Caco-2 (cell line): ENCODE measurements around the gene PTPN3. TPM values are rescaled to one million over a fixed set of nuclear protein-coding genes. Genes with fewer than 3 reads are reported as not detected.

ENCODE experiments used
- BruUV-seq: library from RNA; stranded (reverse); fragments of 400-500 nt; replicated peaks from 2 replicates; lab custom pipeline; 2021; lab: Mats Ljungman, UMichigan
- CTCF ChIA-PET: fragments of 300-600 bp; sonication (Branson Sonifier 250); formaldehyde crosslinking; loops from one replicate; lab custom pipeline; 2022; ENCODE audit warnings: antibody characterized with exemption; lab: Charles Lee
- POLR2A ChIA-PET: fragments of 300-600 bp; sonication (Branson Sonifier 250); formaldehyde crosslinking; loops from one replicate; lab custom pipeline; 2022; ENCODE audit warnings: antibody characterized with exemption; lab: Charles Lee
- DNase-seq, 2 experiments: peaks; one replicate each; pipeline versions ENCODE4 v3.0.0 to v3.0.0-alpha.2; 2020 to 2022
- H3K27me3 ChIP-seq: replicated peaks from 2 replicates; pipeline ENCODE4 v1.6.0; 2011; ENCODE audit warnings: low read length; ENCODE audit not compliant: control insufficient read depth, insufficient read depth
- H3K36me3 ChIP-seq: 2 replicates; pipeline ENCODE4 v1.5.1; 2011; ENCODE audit warnings: low read length; ENCODE audit not compliant: control insufficient read depth, insufficient read depth
- H3K4me1 ChIP-seq: fragments of 250-450 bp; sonication (Bioruptor Pico); 2 replicates; pipeline ENCODE4 v1.5.1; 2020; ENCODE audit warnings: mild to moderate bottlenecking
- H3K4me3 ChIP-seq: 2 replicates; pipeline ENCODE4 v1.5.1; 2011; ENCODE audit warnings: low read depth, mild to moderate bottlenecking, control low read depth, low read length
- H3K9me3 ChIP-seq: fragments of 250-450 bp; sonication (Bioruptor Pico); 2 replicates; pipeline ENCODE4 v1.5.1; 2020; ENCODE audit warnings: mild to moderate bottlenecking, moderate library complexity
- H3K27ac Mint-ChIP-seq: one replicate; pipeline ENCODE4 v1.8.0; 2022; ENCODE audit warnings: mixed read lengths; ENCODE audit not compliant: unreplicated experiment
- H3K27me3 Mint-ChIP-seq: one replicate; pipeline ENCODE4 v1.8.0; 2022; ENCODE audit warnings: mixed read lengths; ENCODE audit not compliant: insufficient read depth, unreplicated experiment
- H3K36me3 Mint-ChIP-seq: one replicate; pipeline ENCODE4 v1.8.0; 2022; ENCODE audit warnings: mild to moderate bottlenecking, mixed read lengths; ENCODE audit not compliant: insufficient read depth, unreplicated experiment
- H3K4me1 Mint-ChIP-seq: one replicate; pipeline ENCODE4 v1.8.0; 2022; ENCODE audit warnings: low read depth, mixed read lengths; ENCODE audit not compliant: unreplicated experiment
- H3K4me3 Mint-ChIP-seq: one replicate; pipeline ENCODE4 v1.8.0; 2022; ENCODE audit warnings: mild to moderate bottlenecking, moderate library complexity, mixed read lengths; ENCODE audit not compliant: unreplicated experiment
- H3K9me3 Mint-ChIP-seq: one replicate; pipeline ENCODE4 v1.8.0; 2022; ENCODE audit warnings: mixed read lengths; ENCODE audit not compliant: unreplicated experiment
- intact Hi-C: fragments of 100-400 bp; cut with micrococcal nuclease; formaldehyde crosslinking; loops from one replicate; pipeline ENCODE4 v1.10.0; 2022; ENCODE audit not compliant: unreplicated experiment
- total RNA-seq: library from RNA; stranded (reverse); gene quantifications from 2 replicates; pipeline ENCODE4 v1.2.3, GENCODE V29; 2022
- TF ChIP-seq, protein P1 (sequence below), 2 experiments: fragments of 200-600 bp in 1 of 2; IDR thresholded peaks; 1 replicate in 1 of 2; 2 replicates in 1 of 2; pipeline versions ENCODE4 v1.5.1 to v1.8.0; 2011 to 2022; ENCODE audit warnings: antibody characterized with exemption in 1 of 2, control low read depth in 1 of 2, inconsistent platforms in 1 of 2, low read depth in 1 of 2, low read length in 1 of 2, mild to moderate bottlenecking in 1 of 2, moderate library complexity in 1 of 2; ENCODE audit not compliant: insufficient read depth in 1 of 2, severe bottlenecking in 1 of 2, unreplicated experiment in 1 of 2

The PTPN3 gene
- total RNA-seq, 1 experiment from 2014 or later: 12.4 TPM

DNA sequence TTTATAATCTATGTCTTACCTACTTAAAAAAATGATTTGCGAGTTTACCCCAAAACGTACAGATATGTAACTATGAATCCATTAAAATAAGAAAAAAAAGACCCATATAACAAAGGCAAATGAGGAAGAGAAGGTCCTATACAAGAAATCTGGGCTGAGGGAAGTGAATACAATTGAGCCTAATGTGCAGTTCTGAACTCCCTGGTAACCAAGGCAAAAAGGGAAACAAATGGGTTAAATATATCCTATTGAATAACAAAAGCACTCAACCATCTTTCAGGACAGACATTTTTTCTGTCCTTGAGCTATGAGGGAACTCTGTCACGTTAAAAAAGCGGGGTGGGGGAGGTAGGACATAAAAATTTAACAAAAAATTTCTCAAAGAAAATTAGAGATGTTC lies 78.6 kb downstream of the PTPN3 start:
- Histone ChIP-seq H3K36me3 (no peaks in the 10 kb centered on the region), H3K4me3 (no peak overlapping the region), H3K4me1 (no peaks in the 10 kb centered on the region), H3K9me3 (no peaks in the 10 kb centered on the region), H3K27me3 (no peaks in the 10 kb centered on the region)
- Mint-ChIP-seq H3K9me3 (no peaks in the 10 kb centered on the region), H3K4me1 (no peaks in the 10 kb centered on the region), H3K4me3 (no peak overlapping the region), H3K27me3 (no peaks in the 10 kb centered on the region), H3K27ac (no peak overlapping the region), H3K36me3 (peaks cover 6% of the 10 kb centered on the region)
- intact Hi-C loops: no loop called here
- no TSS peak for BruUV-seq
- CTCF ChIA-PET: no interaction called here
- no peak for DNase-seq
- TF ChIP-seq, protein P1, sequence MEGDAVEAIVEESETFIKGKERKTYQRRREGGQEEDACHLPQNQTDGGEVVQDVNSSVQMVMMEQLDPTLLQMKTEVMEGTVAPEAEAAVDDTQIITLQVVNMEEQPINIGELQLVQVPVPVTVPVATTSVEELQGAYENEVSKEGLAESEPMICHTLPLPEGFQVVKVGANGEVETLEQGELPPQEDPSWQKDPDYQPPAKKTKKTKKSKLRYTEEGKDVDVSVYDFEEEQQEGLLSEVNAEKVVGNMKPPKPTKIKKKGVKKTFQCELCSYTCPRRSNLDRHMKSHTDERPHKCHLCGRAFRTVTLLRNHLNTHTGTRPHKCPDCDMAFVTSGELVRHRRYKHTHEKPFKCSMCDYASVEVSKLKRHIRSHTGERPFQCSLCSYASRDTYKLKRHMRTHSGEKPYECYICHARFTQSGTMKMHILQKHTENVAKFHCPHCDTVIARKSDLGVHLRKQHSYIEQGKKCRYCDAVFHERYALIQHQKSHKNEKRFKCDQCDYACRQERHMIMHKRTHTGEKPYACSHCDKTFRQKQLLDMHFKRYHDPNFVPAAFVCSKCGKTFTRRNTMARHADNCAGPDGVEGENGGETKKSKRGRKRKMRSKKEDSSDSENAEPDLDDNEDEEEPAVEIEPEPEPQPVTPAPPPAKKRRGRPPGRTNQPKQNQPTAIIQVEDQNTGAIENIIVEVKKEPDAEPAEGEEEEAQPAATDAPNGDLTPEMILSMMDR (IDR thresholded peaks at IDR 0.05; ENCODE audit: insufficient read depth in 1 of 2, low read depth in 1 of 2, low read length in 1 of 2, severe bottlenecking in 1 of 2, unreplicated experiment in 1 of 2): no peak
- POLR2A ChIA-PET: no interaction called here

GRCh38 chr9:109418827-109419226 lies 79.3 kb downstream of the PTPN3 start:
- Histone ChIP-seq H3K9me3 (no peaks in the 10 kb centered on the region), H3K27me3 (no peaks in the 10 kb centered on the region), H3K4me1 (no peaks in the 10 kb centered on the region), H3K4me3 (no peak overlapping the region), H3K36me3 (no peaks in the 10 kb centered on the region)
- Mint-ChIP-seq H3K9me3 (no peaks in the 10 kb centered on the region), H3K27ac (no peak overlapping the region), H3K36me3 (peaks cover 6% of the 10 kb centered on the region), H3K4me1 (no peaks in the 10 kb centered on the region), H3K27me3 (no peaks in the 10 kb centered on the region), H3K4me3 (no peak overlapping the region)
- intact Hi-C loops: no loop called here
- POLR2A ChIA-PET: no interaction called here
- CTCF ChIA-PET: no interaction called here
- TF ChIP-seq, protein P1 (IDR thresholded peaks at IDR 0.05; ENCODE audit: insufficient read depth in 1 of 2, low read depth in 1 of 2, low read length in 1 of 2, severe bottlenecking in 1 of 2, unreplicated experiment in 1 of 2): no peak
- DNase-seq: no peak
- BruUV-seq: no TSS peak

DNA sequence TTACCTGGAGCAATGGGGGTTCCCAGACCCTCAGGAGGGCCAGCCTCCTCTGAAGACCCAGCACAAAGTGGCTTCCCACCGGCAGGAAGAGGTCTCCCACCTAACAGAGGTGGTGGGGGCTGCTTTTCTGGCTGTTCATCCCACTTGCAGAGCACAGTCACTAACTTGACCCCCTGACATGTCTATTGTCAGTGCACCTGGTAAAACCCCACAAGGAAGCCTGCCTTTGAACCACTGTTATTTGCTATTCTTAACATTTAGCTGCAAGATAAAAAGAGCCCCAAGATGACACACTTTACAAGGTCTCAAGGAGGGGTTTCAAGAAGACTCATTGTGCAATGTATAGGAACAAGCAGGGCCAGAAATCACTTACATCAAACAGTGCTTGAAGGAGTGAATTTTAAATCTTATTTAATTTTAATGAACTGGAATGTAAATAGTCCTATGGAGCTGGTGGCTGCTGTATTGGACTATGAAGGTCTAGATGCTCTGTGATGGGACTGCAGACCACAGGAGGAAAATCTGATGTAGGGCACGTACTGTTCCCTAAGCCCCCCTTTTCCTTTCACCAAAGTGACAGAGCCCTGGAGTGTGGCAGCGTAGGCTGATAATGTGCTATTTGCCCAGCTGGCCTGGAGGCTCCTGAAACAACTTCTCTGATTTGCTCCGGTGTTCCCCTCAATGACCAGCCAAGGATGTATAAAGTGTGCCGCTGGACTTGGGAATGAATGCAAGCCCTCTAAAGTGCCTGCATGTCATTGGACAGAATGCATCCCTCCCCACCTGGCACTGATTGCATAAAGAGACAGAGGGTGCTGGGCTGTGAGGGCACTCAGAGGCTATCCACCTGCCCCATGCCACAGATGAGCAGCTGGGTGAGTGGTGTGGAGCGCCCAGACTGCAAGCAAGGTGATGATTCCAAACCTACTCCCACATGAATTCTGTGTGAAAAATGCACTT lies 80.2 kb downstream of the PTPN3 start:
- no peak for DNase-seq
- no peaks in the 10 kb centered on the region for H3K27me3 Mint-ChIP-seq
- Histone ChIP-seq H3K9me3 (no peaks in the 10 kb centered on the region), H3K36me3 (no peaks in the 10 kb centered on the region), H3K4me1 (no peaks in the 10 kb centered on the region), H3K4me3 (no peak overlapping the region), H3K27me3 (no peaks in the 10 kb centered on the region)
- TF ChIP-seq, protein P1 (IDR thresholded peaks at IDR 0.05; ENCODE audit: insufficient read depth in 1 of 2, low read depth in 1 of 2, low read length in 1 of 2, severe bottlenecking in 1 of 2, unreplicated experiment in 1 of 2): no peak
- no peaks in the 10 kb centered on the region for H3K9me3 Mint-ChIP-seq
- no peaks in the 10 kb centered on the region for H3K4me1 Mint-ChIP-seq
- no peak overlapping the region for H3K4me3 Mint-ChIP-seq
- CTCF ChIA-PET: no interaction called here
- peaks cover 6% of the 10 kb centered on the region for H3K36me3 Mint-ChIP-seq
- intact Hi-C loops: no loop called here
- POLR2A ChIA-PET: no interaction called here
- no TSS peak for BruUV-seq
- H3K27ac Mint-ChIP-seq: no peak overlapping the region
